CD14-positive monocyte (primary cell): ENCODE measurements around the gene SLC35F3. TPM values are rescaled to one million over a fixed set of nuclear protein-coding genes. Genes with fewer than 3 reads are reported as not detected.

ENCODE experiments used
- DNase-seq, 3 donors: peaks; one replicate each; pipeline ENCODE4 v3.0.0-alpha.2; 2011 to 2022
- H2AFZ ChIP-seq: 2 replicates; pipeline ENCODE4 v1.6.0; 2012; ENCODE audit warnings: mild to moderate bottlenecking, low read depth, low read length, inconsistent platforms; ENCODE audit not compliant: insufficient read depth, poor library complexity, severe bottlenecking
- H3K27ac ChIP-seq, 2 donors: 1 replicate in 1 of 2; 2 replicates in 1 of 2; pipeline ENCODE4 v1.5.1; 2012 to 2013; ENCODE audit warnings: low read length in 2 of 2, control low read depth in 1 of 2, inconsistent platforms in 1 of 2, low read depth in 1 of 2, mild to moderate bottlenecking in 1 of 2
- H3K27me3 ChIP-seq, 2 donors: one replicate each; pipeline versions ENCODE4 v1.6.0 to v1.6.1; 2011 to 2013; ENCODE audit warnings: low read length in 2 of 2; ENCODE audit not compliant: control insufficient read depth in 2 of 2, insufficient read depth in 2 of 2
- H3K36me3 ChIP-seq, 2 donors: replicated peaks in 1 of 2; 1 replicate in 1 of 2; 2 replicates in 1 of 2; pipeline versions ENCODE4 v1.5.1 to v1.6.1; 2012 to 2013; ENCODE audit warnings: low read length in 2 of 2, control low read depth in 1 of 2, inconsistent platforms in 1 of 2, mild to moderate bottlenecking in 1 of 2; ENCODE audit not compliant: insufficient read depth in 2 of 2, control insufficient read depth in 1 of 2
- H3K4me1 ChIP-seq, 2 donors: 1 replicate in 1 of 2; 2 replicates in 1 of 2; pipeline versions ENCODE4 v1.5.1 to v1.6.1; 2012 to 2013; ENCODE audit warnings: low read length in 2 of 2, control low read depth in 1 of 2, inconsistent platforms in 1 of 2, mild to moderate bottlenecking in 1 of 2, moderate library complexity in 1 of 2; ENCODE audit not compliant: insufficient read depth in 2 of 2, control insufficient read depth in 1 of 2
- H3K4me2 ChIP-seq: replicated peaks from 2 replicates; pipeline ENCODE3; 2012; ENCODE audit warnings: low read length, moderate library complexity, mild to moderate bottlenecking; ENCODE audit not compliant: poor library complexity, severe bottlenecking; ENCODE audit errors: extremely low read depth
- H3K4me3 ChIP-seq, 3 experiments: fragments of 200-600 bp in 1 of 3; sonication (generic) in 1 of 3; replicated peaks in 1 of 3; 1 replicate in 2 of 3; 2 replicates in 1 of 3; pipeline ENCODE4 v1.5.1; 2011 to 2013; ENCODE audit warnings: low read length in 3 of 3, mild to moderate bottlenecking in 3 of 3, control low read depth in 2 of 3, low read depth in 2 of 3, inconsistent platforms in 1 of 3, moderate library complexity in 1 of 3
- H3K79me2 ChIP-seq: 2 replicates; pipeline ENCODE4 v1.6.0; 2012; ENCODE audit warnings: mild to moderate bottlenecking, control low read depth, inconsistent platforms, low read length, moderate library complexity; ENCODE audit not compliant: insufficient read depth
- H3K9ac ChIP-seq: 2 replicates; pipeline ENCODE4 v1.6.0; 2017; ENCODE audit warnings: low read length, mild to moderate bottlenecking; ENCODE audit not compliant: insufficient read depth, poor library complexity, severe bottlenecking
- H3K9me3 ChIP-seq, 2 donors: replicated peaks in 1 of 2; 1 replicate in 1 of 2; 2 replicates in 1 of 2; pipeline versions ENCODE4 v1.5.1 to v1.6.1; 2012 to 2013; ENCODE audit warnings: low read length in 2 of 2, control low read depth in 1 of 2; ENCODE audit not compliant: control insufficient read depth in 1 of 2, insufficient read depth in 1 of 2
- H4K20me1 ChIP-seq: 2 replicates; pipeline ENCODE4 v1.6.0; 2012; ENCODE audit warnings: mild to moderate bottlenecking, low read length, control low read depth, moderate library complexity; ENCODE audit not compliant: insufficient read depth
- H3K27ac Mint-ChIP-seq, 7 donors: one replicate each; pipeline ENCODE4 v1.8.0; 2020; ENCODE audit warnings: mild to moderate bottlenecking in 7 of 7, mixed read lengths in 7 of 7, moderate library complexity in 6 of 7, inconsistent platforms in 2 of 7
- H3K27me3 Mint-ChIP-seq, 3 donors: one replicate each; pipeline ENCODE4 v1.8.0; 2021 to 2022; ENCODE audit warnings: low read depth in 3 of 3, mild to moderate bottlenecking in 3 of 3, mixed read lengths in 3 of 3, moderate library complexity in 3 of 3, inconsistent platforms in 1 of 3
- H3K36me3 Mint-ChIP-seq, 2 donors: one replicate each; pipeline ENCODE4 v1.8.0; 2020; ENCODE audit warnings: mixed read lengths in 2 of 2, inconsistent platforms in 1 of 2, mild to moderate bottlenecking in 1 of 2
- H3K4me1 Mint-ChIP-seq: one replicate; pipeline ENCODE4 v1.8.0; 2020; ENCODE audit warnings: mild to moderate bottlenecking, mixed read lengths
- H3K4me3 Mint-ChIP-seq, 2 donors: one replicate each; pipeline ENCODE4 v1.8.0; 2020; ENCODE audit warnings: mild to moderate bottlenecking in 2 of 2, mixed read lengths in 2 of 2, moderate library complexity in 1 of 2
- H3K9me3 Mint-ChIP-seq, 7 donors: one replicate each; pipeline ENCODE4 v1.8.0; 2020 to 2022; ENCODE audit warnings: mixed read lengths in 7 of 7, mild to moderate bottlenecking in 6 of 7, moderate library complexity in 6 of 7, inconsistent platforms in 2 of 7
- WGBS: methylation state at CpG from one replicate; pipeline ENCODE4 v1.1.5; 2013; ENCODE audit warnings: missing lambda C conversion rate; ENCODE audit not compliant: insufficient coverage; 5-methylcytosine and 5-hydroxymethylcytosine counted together
- intact Hi-C, 2 donors: fragments of 100-400 bp; cut with micrococcal nuclease; formaldehyde crosslinking; loops; one replicate each; pipeline versions ENCODE4 v1.15.0 to v1.15.1; 2023
- polyA plus RNA-seq, 3 donors: library from polyadenylated mRNA; depleted of rRNA in 1 of 3; unstranded in 2 of 3; stranded (reverse) in 1 of 3; fragments of 300-500 nt in 2 of 3; fragments of >200 nt in 1 of 3; fragmentation: Illumina TruSeq in 2 of 3; gene quantifications; 1 replicate in 2 of 3; 2 replicates in 1 of 3; pipeline ENCODE4 v1.2.3, GENCODE V29; 2012 to 2021
- TF ChIP-seq, protein P1 (sequence below): fragments of 200-600 bp; IDR thresholded peaks from one replicate; pipeline ENCODE4 v1.8.0; 2022; ENCODE audit warnings: antibody characterized with exemption, mild to moderate bottlenecking

The SLC35F3 gene
- polyA plus RNA-seq, 3 donors = 0.17 to 0.78 TPM; not detected in 1

DNA sequence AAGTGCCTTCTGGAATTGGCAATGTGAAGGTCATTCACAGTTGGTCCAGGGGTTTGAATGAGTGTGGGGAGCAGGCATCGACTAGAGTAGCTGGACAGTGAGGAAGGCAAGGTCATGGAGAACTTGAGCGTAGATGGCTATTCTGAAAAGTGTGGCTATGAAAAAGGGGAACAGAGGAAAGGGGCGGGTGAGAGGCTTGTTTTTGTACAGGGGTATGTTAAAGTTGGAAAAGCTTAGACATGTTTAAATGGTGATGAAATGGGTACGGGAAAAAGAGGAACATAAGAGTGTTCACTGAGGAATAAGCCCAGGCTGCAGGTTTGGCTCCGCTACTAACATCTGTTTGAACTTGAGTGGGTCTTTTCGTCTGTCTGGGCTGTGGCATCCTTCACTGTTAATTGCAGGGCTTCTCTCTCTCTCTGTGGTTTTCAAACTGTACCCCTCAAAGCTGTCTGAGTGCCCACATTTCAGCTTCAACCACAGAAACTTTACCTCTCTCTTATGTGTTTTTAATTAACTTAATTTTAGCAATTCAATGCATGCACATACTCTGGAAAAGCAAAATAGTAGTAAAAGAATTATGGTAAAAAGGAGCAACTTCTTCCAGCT, 398.0 kb downstream of the SLC35F3 start:
- WGBS = 1% methylated on average over 6 of the region's 6 CpGs
- H3K4me3 Mint-ChIP-seq = no peak overlapping the region
- TF ChIP-seq, protein P1, sequence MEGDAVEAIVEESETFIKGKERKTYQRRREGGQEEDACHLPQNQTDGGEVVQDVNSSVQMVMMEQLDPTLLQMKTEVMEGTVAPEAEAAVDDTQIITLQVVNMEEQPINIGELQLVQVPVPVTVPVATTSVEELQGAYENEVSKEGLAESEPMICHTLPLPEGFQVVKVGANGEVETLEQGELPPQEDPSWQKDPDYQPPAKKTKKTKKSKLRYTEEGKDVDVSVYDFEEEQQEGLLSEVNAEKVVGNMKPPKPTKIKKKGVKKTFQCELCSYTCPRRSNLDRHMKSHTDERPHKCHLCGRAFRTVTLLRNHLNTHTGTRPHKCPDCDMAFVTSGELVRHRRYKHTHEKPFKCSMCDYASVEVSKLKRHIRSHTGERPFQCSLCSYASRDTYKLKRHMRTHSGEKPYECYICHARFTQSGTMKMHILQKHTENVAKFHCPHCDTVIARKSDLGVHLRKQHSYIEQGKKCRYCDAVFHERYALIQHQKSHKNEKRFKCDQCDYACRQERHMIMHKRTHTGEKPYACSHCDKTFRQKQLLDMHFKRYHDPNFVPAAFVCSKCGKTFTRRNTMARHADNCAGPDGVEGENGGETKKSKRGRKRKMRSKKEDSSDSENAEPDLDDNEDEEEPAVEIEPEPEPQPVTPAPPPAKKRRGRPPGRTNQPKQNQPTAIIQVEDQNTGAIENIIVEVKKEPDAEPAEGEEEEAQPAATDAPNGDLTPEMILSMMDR = no peak
- Histone ChIP-seq H3K79me2 (no peaks in the 10 kb centered on the region), H3K9ac (no peak overlapping the region), H3K4me2 (peak overlapping the region; percentile 17), H3K36me3 (no peaks in the 10 kb centered on the region), H3K4me3 (peak overlapping the region in 1 of 3 experiments; percentile 1), H3K27me3 (peaks cover 0 to 4% of the 10 kb centered on the region in 2 donors), H2AFZ (peak overlapping the region; percentile 36), H3K27ac (no peak overlapping the region), H3K9me3 (no peaks in the 10 kb centered on the region), H3K4me1 (peaks cover 19% of the 10 kb centered on the region in 2 donors), H4K20me1 (no peaks in the 10 kb centered on the region)
- peaks cover 0 to 3% (median 0%) of the 10 kb centered on the region in 3 donors for H3K27me3 Mint-ChIP-seq
- intact Hi-C loops = loop anchor here in 1 of 2 donors (10.0 kb wide), 2 partner anchors 148 to 188 kb away; no protein-coding TSS in a partner anchor
- peaks cover 0 to 7% (median 0%) of the 10 kb centered on the region in 7 donors for H3K9me3 Mint-ChIP-seq
- H3K27ac Mint-ChIP-seq = no peak overlapping the region
- no peaks in the 10 kb centered on the region for H3K4me1 Mint-ChIP-seq
- H3K36me3 Mint-ChIP-seq = no peaks in the 10 kb centered on the region
- DNase-seq = peak; percentile 32 to 71 (median 59)

DNA sequence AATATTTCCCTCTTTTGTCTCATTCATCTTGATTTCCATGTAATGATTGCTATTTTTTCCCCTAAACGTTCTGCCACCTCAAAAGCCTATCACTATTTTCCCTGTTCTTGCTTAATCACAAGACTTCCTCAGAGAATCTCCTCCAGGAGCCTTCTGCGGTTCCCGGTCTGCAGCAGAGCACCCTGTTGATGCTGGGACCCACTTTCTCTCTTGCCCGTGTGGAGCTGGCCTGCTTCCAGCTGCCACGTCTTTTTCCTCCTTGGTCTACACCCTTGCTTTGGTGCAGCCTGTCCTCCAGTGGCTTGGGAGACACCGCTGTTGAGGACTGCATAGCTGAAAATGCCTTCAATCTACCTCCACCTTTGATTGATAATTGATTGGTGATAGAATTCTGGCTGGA, 398.8 kb downstream of the SLC35F3 start:
- Mint-ChIP-seq H3K27ac (no peak overlapping the region), H3K27me3 (peaks cover 0 to under 1% (median 0%) of the 10 kb centered on the region in 3 donors), H3K36me3 (no peaks in the 10 kb centered on the region), H3K4me3 (no peak overlapping the region), H3K4me1 (no peaks in the 10 kb centered on the region), H3K9me3 (peaks cover 0 to 7% (median 0%) of the 10 kb centered on the region in 7 donors)
- Histone ChIP-seq H3K36me3 (no peaks in the 10 kb centered on the region), H4K20me1 (no peaks in the 10 kb centered on the region), H3K4me2 (peak overlapping the region; percentile 12), H3K79me2 (no peaks in the 10 kb centered on the region), H3K4me1 (peaks cover 19% of the 10 kb centered on the region in 2 donors), H3K9me3 (no peaks in the 10 kb centered on the region), H3K27ac (no peak overlapping the region), H3K4me3 (peak overlapping the region in 1 of 3 experiments; percentile 7), H3K9ac (no peak overlapping the region), H3K27me3 (peaks cover 0 to 4% of the 10 kb centered on the region in 2 donors), H2AFZ (no peak overlapping the region)
- WGBS = 20% methylated on average over 4 of the region's 6 CpGs
- intact Hi-C loops = loop anchor here in 1 of 2 donors (10.0 kb wide), 2 partner anchors 148 to 188 kb away; no protein-coding TSS in a partner anchor
- TF ChIP-seq, protein P1 = no peak
- DNase-seq = no peak
